Choroid plexus epithelial cell (primary cell): ENCODE measurements around the gene DPP6.

Experiments used
- DNase-seq: peaks from one replicate; pipeline ENCODE4 v3.0.0-alpha.2; 2010; ENCODE audit warnings: low read depth
- H3K4me3 ChIP-seq: 2 replicates; pipeline ENCODE4 v1.5.1; 2011; ENCODE audit warnings: low read depth, mild to moderate bottlenecking, control low read depth, low read length, moderate library complexity
- CTCF ChIP-seq: conservative IDR thresholded peaks from 2 replicates; pipeline ENCODE4 v1.5.1; 2011; ENCODE audit warnings: low read depth, mild to moderate bottlenecking, control low read depth, inconsistent platforms, low read length, moderate library complexity

The DPP6 gene

GRCh38 chr7:154857240-154857639 lies 805.0 kb downstream of the DPP6 start:
- H3K4me3 ChIP-seq: no peak overlapping the region
- TF ChIP-seq CTCF: no peak
- no peak for DNase-seq

DNA sequence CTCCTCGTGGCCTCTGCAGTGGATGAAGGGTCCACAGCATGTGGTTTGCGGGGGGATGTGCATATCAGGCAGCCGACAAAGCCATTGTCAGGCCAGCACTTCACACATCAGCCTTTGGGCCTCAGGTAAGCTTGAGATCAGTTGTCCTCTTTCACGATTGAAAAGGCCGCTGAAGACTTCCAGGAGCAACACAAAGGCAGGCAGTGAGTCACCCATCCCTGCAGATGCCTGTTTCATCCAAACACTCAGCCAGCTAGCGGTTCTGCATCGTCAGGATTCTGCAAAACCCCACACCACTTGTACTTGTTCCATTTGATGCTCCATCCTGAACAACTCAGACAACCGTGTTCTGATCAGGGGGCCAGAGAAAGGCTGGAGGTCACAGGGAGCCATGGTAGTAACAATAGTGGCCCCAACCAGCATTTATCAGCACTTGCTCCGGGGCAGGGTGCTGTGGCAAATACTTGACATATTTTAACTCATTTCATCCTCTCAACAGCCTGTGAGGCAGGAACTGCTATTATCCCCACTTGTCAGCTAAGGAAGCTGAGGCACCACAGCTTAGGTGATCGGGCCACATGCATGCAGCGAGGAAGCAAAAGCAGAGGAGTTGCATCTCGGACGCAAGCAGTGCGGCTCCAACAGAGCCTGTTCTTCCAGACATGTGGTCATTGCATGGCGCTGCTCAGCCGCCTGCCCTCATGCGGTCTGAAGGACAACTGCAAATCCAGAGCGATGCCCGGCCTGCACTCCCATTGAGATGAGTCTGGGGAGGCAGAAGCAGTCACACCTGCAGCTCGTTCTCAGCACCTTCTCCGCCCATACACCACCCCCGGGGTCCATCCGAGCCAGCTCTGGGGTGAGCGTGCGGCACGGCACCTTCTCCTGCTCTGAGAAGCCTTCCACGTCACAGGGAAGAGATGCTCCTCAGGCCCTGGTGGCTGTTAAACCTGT lies 805.8 kb downstream of the DPP6 start:
- TF ChIP-seq CTCF: no peak
- no peak for DNase-seq
- H3K4me3 ChIP-seq: no peak overlapping the region

GRCh38 chr7:154858836-154859537 lies 806.8 kb downstream of the DPP6 start:
- TF ChIP-seq CTCF: no peak
- H3K4me3 ChIP-seq: no peak overlapping the region
- DNase-seq: no peak

DNA sequence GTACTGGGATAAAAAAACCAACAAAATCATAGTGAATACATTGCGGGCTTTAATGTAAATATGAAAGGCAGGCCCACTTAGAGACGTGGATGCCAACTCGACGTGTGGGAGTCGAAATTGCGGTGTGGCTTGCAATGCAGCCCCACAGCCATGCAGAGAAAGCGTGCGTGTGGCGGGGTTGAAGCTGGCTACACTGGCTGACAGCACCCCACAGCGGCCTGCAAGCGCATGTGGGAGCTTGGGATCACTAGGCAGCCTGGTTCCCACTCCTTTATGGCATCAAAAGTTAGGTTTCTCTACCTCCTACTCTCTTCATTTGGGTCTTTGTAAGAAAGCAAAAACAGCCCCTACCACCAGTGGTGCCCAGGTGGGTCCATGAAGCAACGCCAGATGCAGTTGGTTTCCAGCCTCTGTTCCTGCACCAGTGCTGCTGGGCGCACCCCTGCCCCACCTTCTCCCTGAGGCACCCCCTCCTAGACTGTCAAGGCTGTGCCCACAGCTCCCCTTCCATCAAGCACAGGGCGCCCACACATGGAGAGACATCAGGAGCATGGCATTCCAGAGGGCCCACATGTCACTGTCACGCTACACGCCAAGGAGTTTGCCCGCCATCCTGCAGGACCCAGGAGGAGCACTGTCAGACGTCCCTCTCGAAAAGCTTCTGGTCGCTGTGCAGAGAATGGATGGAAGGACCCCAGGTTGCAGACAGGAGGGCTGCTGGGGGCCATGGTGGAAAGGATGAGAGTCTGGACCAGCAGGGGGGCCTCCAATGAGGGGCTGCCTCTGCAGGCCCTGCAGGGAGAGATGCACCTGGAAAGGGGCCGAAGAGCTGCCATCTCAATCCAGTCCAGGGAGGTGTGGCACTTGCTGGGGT lies 807.8 kb downstream of the DPP6 start:
- TF ChIP-seq CTCF: no peak
- no peak for DNase-seq
- H3K4me3 ChIP-seq: no peak overlapping the region

GRCh38 chr7:154860621-154861375 lies 808.6 kb downstream of the DPP6 start:
- H3K4me3 ChIP-seq: no peak overlapping the region
- no peak for TF ChIP-seq CTCF
- no peak for DNase-seq

- no peak overlapping the region for H3K4me3 ChIP-seq
- no peak for TF ChIP-seq CTCF
- DNase-seq: no peak
Measured at GRCh38 chr7:154861589-154861988, 809.4 kb downstream of the DPP6 start.
